ENCODE results near the gene REXO5. TPM values are rescaled to one million over a fixed set of nuclear protein-coding genes. Genes with fewer than 3 reads are reported as not detected.

REXO5 gene
- total RNA-seq, 1 donor from 2014 or later: 0.44 TPM

- DNase-seq: no peak
- CTCF ChIA-PET: no interaction called here
- no peak for ATAC-seq (ENCODE audit: low read depth)
- peaks cover 2% of the 10 kb centered on the region for H3K9me3 Mint-ChIP-seq
- H3K36me3 Mint-ChIP-seq (ENCODE audit: low read depth): no peaks in the 10 kb centered on the region
- H3K4me3 Mint-ChIP-seq: no peak overlapping the region
- no peak overlapping the region for H3K27ac Mint-ChIP-seq
- intact Hi-C loops (cut with micrococcal nuclease): no loop called here
- no peaks in the 10 kb centered on the region for H3K4me1 Mint-ChIP-seq
- POLR2A ChIA-PET: no interaction called here
- H3K27me3 Mint-ChIP-seq: no peaks in the 10 kb centered on the region
- no peak for TF ChIP-seq CTCF (IDR thresholded peaks at IDR 0.05)
Observed at GRCh38 chr16:20830372-20830771, 24.0 kb downstream of the REXO5 start.

GRCh38 chr16:20833086-20833485 is 26.8 kb downstream of the REXO5 start:
- ATAC-seq (ENCODE audit: low read depth): no peak
- Mint-ChIP-seq H3K4me1 (peaks cover 2% of the 10 kb centered on the region), H3K9me3 (peaks cover 14% of the 10 kb centered on the region), H3K27ac (no peak overlapping the region), H3K4me3 (no peak overlapping the region), H3K36me3 (ENCODE audit: low read depth) (no peaks in the 10 kb centered on the region), H3K27me3 (no peaks in the 10 kb centered on the region)
- DNase-seq: no peak
- CTCF ChIA-PET: interaction anchor here (1.6 kb wide), 1 partner anchor 251 kb away, joined by 3 read pairs; no protein-coding TSS in a partner anchor
- no peak for TF ChIP-seq CTCF (IDR thresholded peaks at IDR 0.05)
- intact Hi-C loops (cut with micrococcal nuclease): no loop called here
- POLR2A ChIA-PET: no interaction called here

GRCh38 chr16:20838240-20838639 is 31.9 kb downstream of the REXO5 start:
- intact Hi-C loops (cut with micrococcal nuclease): no loop called here
- no peak overlapping the region for H3K27ac Mint-ChIP-seq

GRCh38 chr16:20839504-20839903 is 33.2 kb downstream of the REXO5 start:
- H3K27me3 Mint-ChIP-seq: no peaks in the 10 kb centered on the region

More at GRCh38 chr16:20838240-20838639, 31.9 kb downstream of the REXO5 start:
- TF ChIP-seq CTCF (IDR thresholded peaks at IDR 0.05): no peak
- ATAC-seq (ENCODE audit: low read depth) (no peak), DNase-seq (no peak)
- no peak overlapping the region for H3K4me3 Mint-ChIP-seq
- peaks cover 14% of the 10 kb centered on the region for H3K9me3 Mint-ChIP-seq
- no peaks in the 10 kb centered on the region for H3K36me3 Mint-ChIP-seq (ENCODE audit: low read depth)
- POLR2A ChIA-PET: no interaction called here
- CTCF ChIA-PET: no interaction called here
- H3K4me1 Mint-ChIP-seq: peaks cover 14% of the 10 kb centered on the region
- H3K27me3 Mint-ChIP-seq: no peaks in the 10 kb centered on the region

GRCh38 chr16:20844054-20844453 is 37.7 kb downstream of the REXO5 start:
- no peak for TF ChIP-seq CTCF (IDR thresholded peaks at IDR 0.05)
- intact Hi-C loops (cut with micrococcal nuclease): no loop called here
- no peaks in the 10 kb centered on the region for H3K9me3 Mint-ChIP-seq
- DNase-seq: no peak
- H3K4me3 Mint-ChIP-seq: no peak overlapping the region
- H3K27ac Mint-ChIP-seq: no peak overlapping the region
- no peaks in the 10 kb centered on the region for H3K27me3 Mint-ChIP-seq
- peaks cover 3% of the 10 kb centered on the region for H3K4me1 Mint-ChIP-seq
- ChIA-PET CTCF (no interaction called here), POLR2A (no interaction called here)
- ATAC-seq (ENCODE audit: low read depth): no peak
- H3K36me3 Mint-ChIP-seq (ENCODE audit: low read depth): no peaks in the 10 kb centered on the region

More at GRCh38 chr16:20839504-20839903, 33.2 kb downstream of the REXO5 start:
- intact Hi-C loops (cut with micrococcal nuclease): no loop called here
- Mint-ChIP-seq H3K4me3 (no peak overlapping the region), H3K27ac (no peak overlapping the region), H3K9me3 (peaks cover 12% of the 10 kb centered on the region), H3K4me1 (peaks cover 14% of the 10 kb centered on the region), H3K36me3 (ENCODE audit: low read depth) (no peaks in the 10 kb centered on the region)
- ATAC-seq (ENCODE audit: low read depth) (no peak), DNase-seq (no peak)
- TF ChIP-seq CTCF (IDR thresholded peaks at IDR 0.05): no peak
- ChIA-PET POLR2A (no interaction called here), CTCF (no interaction called here)

All from activated B cell treated with CpG ODN at 0.5 μM for 24 hours (primary cell).